Activated CD4-positive, CD25-positive, alpha-beta regulatory T cell treated with anti-CD3 and anti-CD28 coated beads, Interleukin-2, amount 50 U/mL, for 24 hours (primary cell): ENCODE results near the gene TRIM54.
"Not testable (repeated sequence)": the region's sequence is repeated elsewhere in the genome, so short reads cannot be mapped to it uniquely, and the experiment has no call there.

ENCODE experiments used
- ATAC-seq, 2 donors: fragments of 150-1000 bp; cut with Tn5 transposase; one replicate each; pipeline ENCODE4 v1.10.0; 2021; ENCODE audit warnings: mild to moderate bottlenecking in 1 of 2, moderate library complexity in 1 of 2

The TRIM54 gene

GRCh38 chr2:27258051-27258450, 24.2 kb upstream of the TRIM54 start:
- no peak for ATAC-seq

- no peak for ATAC-seq
Measured at GRCh38 chr2:27261241-27261925, 20.8 kb upstream of the TRIM54 start.

- ATAC-seq: no peak
Measured at GRCh38 chr2:27261926-27262298, 20.3 kb upstream of the TRIM54 start.

DNA sequence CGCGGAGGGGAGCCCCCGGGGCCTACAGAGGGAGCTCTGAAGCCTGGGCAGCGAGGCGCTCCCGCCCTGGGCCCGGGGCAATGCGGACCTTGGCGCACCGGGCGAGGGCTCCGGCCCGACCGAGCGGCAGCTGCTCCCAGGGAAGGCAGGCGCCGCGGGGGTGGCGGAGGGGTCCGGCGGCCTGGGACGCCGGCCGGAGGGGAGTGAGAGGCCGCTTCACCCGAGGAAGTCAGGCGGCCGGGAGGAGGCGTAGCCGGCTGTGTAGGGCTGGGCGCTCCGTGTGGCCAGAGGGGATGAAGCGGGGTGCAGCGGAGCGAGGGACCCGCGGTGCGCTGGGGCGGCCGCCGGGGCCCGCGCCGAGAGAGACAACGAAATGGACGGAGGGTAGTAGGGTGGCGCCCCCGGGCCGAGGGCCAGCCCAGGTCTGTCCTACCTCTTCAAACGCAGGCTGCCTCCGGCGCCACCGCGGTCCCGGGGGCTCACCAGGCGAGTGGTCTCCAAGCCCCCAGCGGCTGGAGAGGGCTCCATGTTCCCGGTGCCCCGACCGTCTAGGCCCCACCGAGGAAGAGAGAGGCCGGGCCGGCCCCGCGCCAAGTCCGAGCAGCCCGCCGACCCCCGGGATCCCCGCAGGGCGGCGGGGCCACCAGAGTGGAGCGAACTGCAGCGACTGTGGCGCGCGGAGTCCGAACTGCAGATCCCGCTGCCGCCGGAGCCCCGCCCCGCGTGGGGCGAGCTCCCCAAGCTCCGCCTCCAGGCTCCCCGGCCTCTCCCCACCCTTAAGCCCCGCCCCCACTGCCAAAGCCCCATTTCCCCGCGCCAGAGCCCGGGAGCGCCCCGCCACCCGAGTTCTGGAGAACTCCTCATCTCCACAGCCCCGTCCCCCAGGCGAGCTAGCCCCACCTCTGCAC, 19.6 kb upstream of the TRIM54 start, which contains the start of gene SLC30A3:
Gene SLC30A3, minus strand, starts transcription at position 669 of the 908 bp plus-strand sequence. Its CDS starts 141 bp downstream, at position 528.
- peak; percentile 58 to 59 for ATAC-seq

- ATAC-seq: no peak
Measured at GRCh38 chr2:27263287-27264252, 18.7 kb upstream of the TRIM54 start.

- peak; percentile 49 to 51 for ATAC-seq
Measured at GRCh38 chr2:27264253-27264752, 17.9 kb upstream of the TRIM54 start.

DNA sequence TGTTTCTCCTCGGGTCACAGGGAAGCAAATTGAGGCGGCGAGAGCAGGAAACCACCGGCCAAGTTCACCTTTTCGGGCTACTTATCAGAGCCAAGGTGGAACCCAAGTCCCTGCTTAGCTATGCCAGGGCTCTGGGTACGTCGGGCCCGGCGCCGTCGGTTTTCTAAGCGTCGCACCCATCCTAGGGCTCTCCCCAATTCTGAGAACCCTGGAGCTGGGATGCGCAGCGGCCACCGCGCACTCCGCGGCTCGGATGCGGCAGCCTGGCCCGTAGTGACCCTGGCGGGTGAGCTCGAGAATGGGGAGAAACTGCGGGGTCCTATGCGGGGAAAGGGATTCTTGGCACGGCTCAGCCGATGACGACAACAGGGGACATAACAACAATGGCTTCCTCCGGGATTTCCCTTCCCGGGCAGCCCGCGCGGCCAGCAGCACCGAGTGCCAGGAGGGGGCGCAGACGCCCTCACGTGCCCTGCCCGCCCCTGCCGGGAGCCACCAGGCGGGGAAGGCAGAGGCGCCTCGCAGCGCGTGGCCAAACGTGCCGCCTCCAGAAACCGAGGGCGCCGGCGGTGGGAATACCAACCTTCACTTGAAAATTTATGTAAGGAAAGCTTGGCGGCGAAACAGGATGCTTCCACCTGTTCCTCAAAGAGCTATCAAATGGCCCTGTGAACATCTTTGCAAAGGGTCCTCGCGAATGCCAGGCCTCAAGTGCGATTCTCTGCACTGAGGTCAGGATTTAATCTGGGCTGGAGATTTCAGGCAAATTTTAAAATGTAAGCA, 17.3 kb upstream of the TRIM54 start:
- ATAC-seq: peak; percentile 53 to 73

DNA sequence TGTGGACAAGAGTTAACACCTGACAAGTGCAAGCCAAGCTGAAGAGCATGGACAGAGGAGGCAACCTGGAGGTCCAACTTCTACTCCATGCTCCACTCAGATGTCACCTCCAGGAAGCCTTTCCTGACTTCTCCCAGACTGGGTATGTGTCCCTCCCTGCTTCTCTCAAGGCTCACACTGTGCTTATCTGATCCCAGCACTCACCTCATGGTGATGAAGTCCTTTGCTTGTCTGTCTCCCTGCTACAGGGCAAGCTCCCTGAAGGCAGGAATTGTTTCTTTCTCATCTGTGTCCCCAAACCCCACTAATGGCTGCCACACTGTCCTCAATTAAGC, 16.7 kb upstream of the TRIM54 start:
- ATAC-seq: no peak

- ATAC-seq: not testable (repeated sequence)
Measured at GRCh38 chr2:27268296-27268695, 13.9 kb upstream of the TRIM54 start.

GRCh38 chr2:27270131-27270530, 12.1 kb upstream of the TRIM54 start:
- ATAC-seq: no peak

DNA sequence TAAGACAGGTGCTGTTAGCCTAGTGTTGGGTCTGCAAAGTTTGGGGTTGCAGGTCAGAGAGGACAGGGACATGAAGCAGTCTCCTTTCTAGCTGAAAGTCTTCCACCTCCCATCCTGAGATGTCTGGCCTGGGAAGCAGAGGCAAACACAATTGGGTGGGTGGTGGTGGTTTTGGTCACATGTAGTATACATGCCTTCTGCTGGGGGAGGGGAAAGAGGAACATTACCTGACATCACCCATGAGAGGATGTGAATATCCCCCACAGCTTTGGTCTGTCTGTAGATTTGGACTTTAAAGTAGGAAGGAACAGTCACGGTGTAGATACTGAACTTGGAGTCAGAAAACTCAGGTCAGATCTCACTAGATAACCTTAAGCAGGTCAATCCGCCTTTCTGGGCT, 11.6 kb upstream of the TRIM54 start:
- ATAC-seq: no peak

- no peak for ATAC-seq
Measured at GRCh38 chr2:27271631-27272340, 10.4 kb upstream of the TRIM54 start.

DNA sequence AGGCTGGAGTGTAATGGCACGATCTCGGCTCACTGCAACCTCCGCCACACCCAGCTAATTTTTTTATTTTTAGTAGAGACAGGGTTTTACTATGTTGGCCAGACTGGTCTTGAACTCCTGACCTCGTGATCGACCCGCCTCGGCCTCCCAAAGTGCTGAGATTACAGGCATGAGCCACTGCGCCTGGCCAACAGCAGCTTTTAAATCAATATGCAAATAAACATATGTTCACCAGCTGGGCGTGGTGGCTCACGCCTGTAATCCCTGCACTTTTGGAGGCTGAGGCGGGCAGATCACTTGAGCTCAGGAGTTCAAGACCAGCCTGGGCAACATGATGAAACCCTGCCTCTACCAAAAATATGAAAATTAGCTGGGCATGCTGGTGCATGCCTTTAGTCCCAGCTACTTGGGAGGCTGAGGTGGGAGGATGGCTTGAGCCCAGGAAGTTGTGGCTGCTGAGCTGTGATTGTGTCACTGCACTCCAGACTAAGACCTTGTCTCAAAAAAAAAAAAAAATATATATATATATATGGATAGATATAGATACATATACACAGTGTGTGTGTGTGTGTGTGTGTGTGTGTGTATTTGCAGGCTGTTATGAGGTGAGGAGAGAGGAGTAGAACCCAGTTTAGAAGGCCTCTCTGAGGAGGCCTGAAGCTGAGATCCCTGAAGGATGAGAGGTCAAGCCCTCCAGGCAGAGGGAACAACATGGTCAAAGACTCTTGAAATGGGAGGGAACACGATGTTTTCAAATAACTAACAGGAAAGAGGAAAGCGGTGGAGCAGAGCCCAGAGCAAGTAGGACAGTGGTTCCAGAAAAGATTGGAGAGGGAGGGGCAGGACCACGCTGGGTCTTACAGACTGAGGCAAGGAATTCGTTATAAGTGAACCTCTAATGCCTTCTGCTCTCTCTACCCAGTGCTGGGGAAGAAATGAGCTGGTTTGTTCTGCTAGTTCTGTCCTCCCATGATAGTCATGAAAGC, 9.4 kb upstream of the TRIM54 start:
- ATAC-seq: not testable (repeated sequence)

- ATAC-seq: no peak
Measured at GRCh38 chr2:27275211-27276150, 6.7 kb upstream of the TRIM54 start, which contains the start of gene DNAJC5G. DNAJC5G (plus strand) TSS chr2:27275433; CDS start chr2:27276729, 1,296 bp downstream.

GRCh38 chr2:27278010-27278409, 4.2 kb upstream of the TRIM54 start:
- no peak for ATAC-seq

DNA sequence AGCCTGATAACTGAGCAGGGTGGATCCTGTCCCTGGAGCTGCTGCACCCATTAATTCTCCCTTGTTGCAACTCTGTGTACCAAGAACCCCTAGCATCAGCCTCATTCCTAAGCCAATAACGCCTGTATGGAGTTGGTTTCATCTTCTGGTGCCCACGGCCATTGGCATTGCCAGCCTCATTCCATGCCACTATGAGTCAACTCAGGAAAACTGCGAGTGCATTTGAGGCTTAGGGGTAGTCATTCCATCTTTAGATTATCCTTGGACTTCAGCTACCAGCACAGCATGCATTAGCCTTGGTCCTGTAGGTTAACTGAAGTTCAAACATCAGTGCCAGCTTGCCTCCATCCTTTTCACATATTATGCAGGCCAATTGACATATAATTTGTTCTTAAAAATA, 1.4 kb upstream of the TRIM54 start:
- ATAC-seq: no peak

- no peak for ATAC-seq
Measured at GRCh38 chr2:27281442-27281841, 787 bp upstream of the TRIM54 start.

DNA sequence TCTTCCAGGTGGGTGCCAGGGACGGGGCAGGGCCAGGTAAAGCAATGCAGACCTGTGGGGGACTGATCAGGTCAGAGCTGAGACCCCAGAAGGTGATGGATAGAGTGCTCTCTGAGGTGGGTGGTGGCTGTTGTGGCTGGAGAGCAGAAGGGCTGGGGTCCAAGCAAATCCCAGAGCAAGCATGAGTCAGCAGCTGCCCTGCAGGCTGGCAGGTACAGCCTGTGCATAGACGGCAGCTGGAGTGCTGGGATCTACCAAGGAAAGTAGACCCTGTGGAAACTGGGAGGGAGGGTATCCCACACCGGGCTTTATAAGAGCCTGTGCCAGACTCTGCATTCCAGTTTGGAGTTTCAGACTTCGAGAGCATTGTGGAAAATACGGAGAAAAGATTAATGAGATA, 663 bp downstream of the TRIM54 start:
- no peak for ATAC-seq

- no peak for ATAC-seq
Measured at GRCh38 chr2:27284996-27285395, 2.8 kb downstream of the TRIM54 start.
